HEK293 (cell line): ENCODE measurements around the gene PLEKHJ1.
A peak's percentile ranks its signal among the peaks of the same experiment; 100 is the strongest.

Source experiments
- GLIS2 ChIP-seq: fragments of 450-650 bp; formaldehyde crosslinking; IDR thresholded peaks from 2 replicates; pipeline ENCODE4 v1.5.1; 2016; ENCODE audit warnings: missing biosample characterization, missing genetic modification characterization
- IKZF3 ChIP-seq: fragments of 450-650 bp; IDR thresholded peaks from 2 replicates; pipeline ENCODE4 v1.5.0; 2018; ENCODE audit warnings: missing biosample characterization, mild to moderate bottlenecking, missing genetic modification characterization, moderate library complexity
- KLF9 ChIP-seq: fragments of 450-650 bp; formaldehyde crosslinking; IDR thresholded peaks from 2 replicates; pipeline ENCODE4 v1.5.1; 2016; ENCODE audit warnings: missing biosample characterization, missing genetic modification characterization, low read depth
- OVOL3 ChIP-seq: fragments of 450-650 bp; formaldehyde crosslinking; IDR thresholded peaks from 2 replicates; pipeline ENCODE4 v1.5.1; 2016; ENCODE audit warnings: missing biosample characterization, missing genetic modification characterization
- ZBTB17 ChIP-seq: fragments of 450-650 bp; formaldehyde crosslinking; IDR thresholded peaks from 2 replicates; pipeline ENCODE4 v1.5.1; 2016; ENCODE audit warnings: missing biosample characterization, missing genetic modification characterization
- ZFP69B ChIP-seq: fragments of 450-650 bp; formaldehyde crosslinking; IDR thresholded peaks from 2 replicates; pipeline ENCODE4 v1.5.1; 2016; ENCODE audit warnings: missing biosample characterization, missing genetic modification characterization
- ZNF146 ChIP-seq: fragments of 450-650 bp; formaldehyde crosslinking; IDR thresholded peaks from 2 replicates; pipeline ENCODE4 v1.5.1; 2016; ENCODE audit warnings: missing biosample characterization, missing genetic modification characterization
- ZNF239 ChIP-seq: fragments of 450-650 bp; formaldehyde crosslinking; IDR thresholded peaks from 2 replicates; pipeline ENCODE4 v1.5.1; 2016; ENCODE audit warnings: missing biosample characterization, missing genetic modification characterization
- ZNF354C ChIP-seq: fragments of 450-650 bp; formaldehyde crosslinking; IDR thresholded peaks from 2 replicates; pipeline ENCODE4 v1.5.1; 2016; ENCODE audit warnings: missing biosample characterization, missing genetic modification characterization, low read depth, borderline replicate concordance
- ZNF501 ChIP-seq: fragments of 450-650 bp; formaldehyde crosslinking; IDR thresholded peaks from 2 replicates; pipeline ENCODE4 v1.5.1; 2016; ENCODE audit warnings: missing biosample characterization, missing genetic modification characterization
- ZNF585B ChIP-seq: fragments of 450-650 bp; formaldehyde crosslinking; IDR thresholded peaks from 2 replicates; pipeline ENCODE4 v1.5.1; 2016; ENCODE audit warnings: missing biosample characterization, missing genetic modification characterization
- ZNF610 ChIP-seq: fragments of 450-650 bp; formaldehyde crosslinking; IDR thresholded peaks from 2 replicates; pipeline ENCODE4 v1.5.1; 2016; ENCODE audit warnings: missing biosample characterization, missing genetic modification characterization, borderline replicate concordance
- ZNF626 ChIP-seq: fragments of 450-650 bp; sonication (Bioruptor Pico); formaldehyde crosslinking; IDR thresholded peaks from 2 replicates; pipeline ENCODE4 v1.5.1; 2018; ENCODE audit warnings: missing biosample characterization, missing genetic modification characterization, inconsistent platforms
- ZNF670 ChIP-seq: fragments of 450-650 bp; formaldehyde crosslinking; IDR thresholded peaks from 2 replicates; pipeline ENCODE4 v1.5.1; 2016; ENCODE audit warnings: missing biosample characterization, missing genetic modification characterization, low read depth
- ZNF701 ChIP-seq: fragments of 450-650 bp; formaldehyde crosslinking; IDR thresholded peaks from 2 replicates; pipeline ENCODE4 v1.5.1; 2016; ENCODE audit warnings: missing biosample characterization, missing genetic modification characterization
- ZNF785 ChIP-seq: fragments of 450-650 bp; formaldehyde crosslinking; IDR thresholded peaks from 2 replicates; pipeline ENCODE4 v1.5.1; 2016; ENCODE audit warnings: missing biosample characterization, missing genetic modification characterization
- ZSCAN30 ChIP-seq: fragments of 450-650 bp; IDR thresholded peaks from 2 replicates; pipeline ENCODE4 v1.5.1; 2018; ENCODE audit warnings: missing biosample characterization, mild to moderate bottlenecking, missing genetic modification characterization, moderate library complexity
- TF ChIP-seq, protein P1 (sequence below): fragments of 450-650 bp; formaldehyde crosslinking; IDR thresholded peaks from 2 replicates; pipeline ENCODE4 v1.5.1; 2017; ENCODE audit warnings: missing biosample characterization, missing genetic modification characterization
- TF ChIP-seq, protein P2 (sequence below): sonication (generic); formaldehyde crosslinking; IDR thresholded peaks from 2 replicates; pipeline ENCODE4 v1.8.1; 2022; ENCODE audit warnings: mild to moderate bottlenecking, moderate library complexity, missing genetic modification reagents
- TF ChIP-seq, protein P3 (sequence below): fragments of 450-650 bp; formaldehyde crosslinking; IDR thresholded peaks from 2 replicates; pipeline ENCODE4 v1.5.1; 2017; ENCODE audit warnings: missing biosample characterization, missing genetic modification characterization
- TF ChIP-seq, protein P4 (sequence below): fragments of 450-650 bp; formaldehyde crosslinking; IDR thresholded peaks from 2 replicates; pipeline ENCODE4 v1.5.1; 2017; ENCODE audit warnings: missing biosample characterization, missing genetic modification characterization
- TF ChIP-seq, protein P5 (sequence below): fragments of 450-650 bp; formaldehyde crosslinking; IDR thresholded peaks from 2 replicates; pipeline ENCODE4 v1.5.1; 2017; ENCODE audit warnings: missing biosample characterization, missing genetic modification characterization
- TF ChIP-seq, protein P6 (sequence below): fragments of 450-650 bp; formaldehyde crosslinking; IDR thresholded peaks from 2 replicates; pipeline ENCODE4 v1.5.1; 2016; ENCODE audit warnings: missing biosample characterization, missing genetic modification characterization
- TF ChIP-seq, protein P7 (sequence below): fragments of 450-650 bp; formaldehyde crosslinking; IDR thresholded peaks from 2 replicates; pipeline ENCODE4 v1.5.1; 2016; ENCODE audit warnings: missing biosample characterization, missing genetic modification characterization, borderline replicate concordance
- TF ChIP-seq, protein P8 (sequence below): fragments of 450-650 bp; formaldehyde crosslinking; IDR thresholded peaks from 2 replicates; pipeline ENCODE4 v1.5.1; 2016; ENCODE audit warnings: missing biosample characterization, missing genetic modification characterization, low read depth

The PLEKHJ1 gene

DNA sequence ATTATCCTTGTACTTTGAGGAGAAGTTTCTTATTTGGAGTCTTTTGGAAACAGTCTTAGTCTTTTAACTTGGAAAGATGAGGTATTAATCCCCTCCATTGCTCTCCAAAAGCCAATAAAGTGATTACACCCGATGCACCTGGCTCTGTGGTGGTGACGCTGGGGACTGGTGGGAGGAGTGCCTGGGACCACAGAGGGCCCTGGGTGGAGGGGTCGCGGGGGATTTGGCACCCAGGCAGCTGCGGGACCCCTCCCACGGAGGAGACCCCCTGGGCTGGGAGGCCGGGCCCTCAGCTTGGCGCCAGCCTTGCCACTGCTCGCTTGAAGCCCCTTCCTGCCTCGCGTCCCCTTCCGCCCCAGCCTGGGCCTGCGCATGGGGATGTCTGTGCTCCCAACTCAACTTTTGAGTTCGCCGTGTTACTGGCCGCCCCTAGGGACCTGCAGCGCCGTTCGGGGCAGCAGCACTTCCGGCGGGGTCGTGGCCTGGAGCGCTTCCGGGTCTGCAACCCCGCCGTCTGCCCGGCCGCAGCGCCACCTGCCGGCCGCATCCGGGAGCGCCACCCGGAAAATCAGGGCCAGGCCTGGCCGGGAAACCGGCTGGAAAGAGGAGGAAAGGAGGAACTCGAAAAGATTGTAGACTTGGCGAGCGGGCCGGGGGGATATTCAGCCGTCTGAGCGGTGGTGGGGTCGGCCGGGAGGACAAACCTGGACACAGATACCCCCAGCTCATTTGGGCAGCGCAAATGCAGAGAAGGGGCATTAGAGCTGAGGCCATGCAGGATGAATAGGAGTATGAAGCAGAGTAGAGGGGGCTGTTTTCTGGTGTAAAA is 37.4 kb upstream of the PLEKHJ1 start (continued):
- TF ChIP-seq ZNF701 (no peak), ZNF610 (0 out of 2 replicates have a peak, but pooled peaks have one; percentile 52), ZBTB17 (tag by site-specific recombination) (peak; percentile 81), ZNF785 (tag by site-specific recombination) (no peak; the same call in 1 of the 2 replicates), IKZF3 (peak; percentile 62; the same call in 1 of the 2 replicates), ZNF354C (tag by site-specific recombination) (no peak), ZNF585B (tag by site-specific recombination) (no peak), GLIS2 (peak; percentile 97), ZNF501 (peak; percentile 90), ZNF239 (tag by site-specific recombination) (no peak), KLF9 (tag by site-specific recombination) (peak; percentile 53; the same call in 1 of the 2 replicates), ZNF146 (no peak; the same call in 1 of the 2 replicates), ZNF626 (tag by site-specific recombination) (no peak), ZNF670 (no peak), ZSCAN30 (tag by site-specific recombination) (peak; percentile 96), ZFP69B (tag by site-specific recombination) (0 out of 2 replicates have a peak, but pooled peaks have one; percentile 64), OVOL3 (tag by site-specific recombination) (peak; percentile 41; the same call in 1 of the 2 replicates)
- TF ChIP-seq, protein P1, sequence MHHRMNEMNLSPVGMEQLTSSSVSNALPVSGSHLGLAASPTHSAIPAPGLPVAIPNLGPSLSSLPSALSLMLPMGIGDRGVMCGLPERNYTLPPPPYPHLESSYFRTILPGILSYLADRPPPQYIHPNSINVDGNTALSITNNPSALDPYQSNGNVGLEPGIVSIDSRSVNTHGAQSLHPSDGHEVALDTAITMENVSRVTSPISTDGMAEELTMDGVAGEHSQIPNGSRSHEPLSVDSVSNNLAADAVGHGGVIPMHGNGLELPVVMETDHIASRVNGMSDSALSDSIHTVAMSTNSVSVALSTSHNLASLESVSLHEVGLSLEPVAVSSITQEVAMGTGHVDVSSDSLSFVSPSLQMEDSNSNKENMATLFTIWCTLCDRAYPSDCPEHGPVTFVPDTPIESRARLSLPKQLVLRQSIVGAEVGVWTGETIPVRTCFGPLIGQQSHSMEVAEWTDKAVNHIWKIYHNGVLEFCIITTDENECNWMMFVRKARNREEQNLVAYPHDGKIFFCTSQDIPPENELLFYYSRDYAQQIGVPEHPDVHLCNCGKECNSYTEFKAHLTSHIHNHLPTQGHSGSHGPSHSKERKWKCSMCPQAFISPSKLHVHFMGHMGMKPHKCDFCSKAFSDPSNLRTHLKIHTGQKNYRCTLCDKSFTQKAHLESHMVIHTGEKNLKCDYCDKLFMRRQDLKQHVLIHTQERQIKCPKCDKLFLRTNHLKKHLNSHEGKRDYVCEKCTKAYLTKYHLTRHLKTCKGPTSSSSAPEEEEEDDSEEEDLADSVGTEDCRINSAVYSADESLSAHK (tag by site-specific recombination): no peak
- TF ChIP-seq, protein P2, sequence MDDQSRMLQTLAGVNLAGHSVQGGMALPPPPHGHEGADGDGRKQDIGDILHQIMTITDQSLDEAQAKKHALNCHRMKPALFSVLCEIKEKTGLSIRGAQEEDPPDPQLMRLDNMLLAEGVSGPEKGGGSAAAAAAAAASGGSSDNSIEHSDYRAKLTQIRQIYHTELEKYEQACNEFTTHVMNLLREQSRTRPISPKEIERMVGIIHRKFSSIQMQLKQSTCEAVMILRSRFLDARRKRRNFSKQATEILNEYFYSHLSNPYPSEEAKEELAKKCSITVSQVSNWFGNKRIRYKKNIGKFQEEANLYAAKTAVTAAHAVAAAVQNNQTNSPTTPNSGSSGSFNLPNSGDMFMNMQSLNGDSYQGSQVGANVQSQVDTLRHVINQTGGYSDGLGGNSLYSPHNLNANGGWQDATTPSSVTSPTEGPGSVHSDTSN: peak; percentile 66; the same call in 1 of the 2 replicates
- TF ChIP-seq, protein P3, sequence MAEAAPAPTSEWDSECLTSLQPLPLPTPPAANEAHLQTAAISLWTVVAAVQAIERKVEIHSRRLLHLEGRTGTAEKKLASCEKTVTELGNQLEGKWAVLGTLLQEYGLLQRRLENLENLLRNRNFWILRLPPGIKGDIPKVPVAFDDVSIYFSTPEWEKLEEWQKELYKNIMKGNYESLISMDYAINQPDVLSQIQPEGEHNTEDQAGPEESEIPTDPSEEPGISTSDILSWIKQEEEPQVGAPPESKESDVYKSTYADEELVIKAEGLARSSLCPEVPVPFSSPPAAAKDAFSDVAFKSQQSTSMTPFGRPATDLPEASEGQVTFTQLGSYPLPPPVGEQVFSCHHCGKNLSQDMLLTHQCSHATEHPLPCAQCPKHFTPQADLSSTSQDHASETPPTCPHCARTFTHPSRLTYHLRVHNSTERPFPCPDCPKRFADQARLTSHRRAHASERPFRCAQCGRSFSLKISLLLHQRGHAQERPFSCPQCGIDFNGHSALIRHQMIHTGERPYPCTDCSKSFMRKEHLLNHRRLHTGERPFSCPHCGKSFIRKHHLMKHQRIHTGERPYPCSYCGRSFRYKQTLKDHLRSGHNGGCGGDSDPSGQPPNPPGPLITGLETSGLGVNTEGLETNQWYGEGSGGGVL (tag by site-specific recombination): peak; percentile 30; the same call in 1 of the 2 replicates
- TF ChIP-seq, protein P4, sequence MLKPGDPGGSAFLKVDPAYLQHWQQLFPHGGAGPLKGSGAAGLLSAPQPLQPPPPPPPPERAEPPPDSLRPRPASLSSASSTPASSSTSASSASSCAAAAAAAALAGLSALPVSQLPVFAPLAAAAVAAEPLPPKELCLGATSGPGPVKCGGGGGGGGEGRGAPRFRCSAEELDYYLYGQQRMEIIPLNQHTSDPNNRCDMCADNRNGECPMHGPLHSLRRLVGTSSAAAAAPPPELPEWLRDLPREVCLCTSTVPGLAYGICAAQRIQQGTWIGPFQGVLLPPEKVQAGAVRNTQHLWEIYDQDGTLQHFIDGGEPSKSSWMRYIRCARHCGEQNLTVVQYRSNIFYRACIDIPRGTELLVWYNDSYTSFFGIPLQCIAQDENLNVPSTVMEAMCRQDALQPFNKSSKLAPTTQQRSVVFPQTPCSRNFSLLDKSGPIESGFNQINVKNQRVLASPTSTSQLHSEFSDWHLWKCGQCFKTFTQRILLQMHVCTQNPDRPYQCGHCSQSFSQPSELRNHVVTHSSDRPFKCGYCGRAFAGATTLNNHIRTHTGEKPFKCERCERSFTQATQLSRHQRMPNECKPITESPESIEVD: no peak
- TF ChIP-seq, protein P5, sequence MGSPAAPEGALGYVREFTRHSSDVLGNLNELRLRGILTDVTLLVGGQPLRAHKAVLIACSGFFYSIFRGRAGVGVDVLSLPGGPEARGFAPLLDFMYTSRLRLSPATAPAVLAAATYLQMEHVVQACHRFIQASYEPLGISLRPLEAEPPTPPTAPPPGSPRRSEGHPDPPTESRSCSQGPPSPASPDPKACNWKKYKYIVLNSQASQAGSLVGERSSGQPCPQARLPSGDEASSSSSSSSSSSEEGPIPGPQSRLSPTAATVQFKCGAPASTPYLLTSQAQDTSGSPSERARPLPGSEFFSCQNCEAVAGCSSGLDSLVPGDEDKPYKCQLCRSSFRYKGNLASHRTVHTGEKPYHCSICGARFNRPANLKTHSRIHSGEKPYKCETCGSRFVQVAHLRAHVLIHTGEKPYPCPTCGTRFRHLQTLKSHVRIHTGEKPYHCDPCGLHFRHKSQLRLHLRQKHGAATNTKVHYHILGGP (tag by site-specific recombination): no peak
- TF ChIP-seq, protein P6, sequence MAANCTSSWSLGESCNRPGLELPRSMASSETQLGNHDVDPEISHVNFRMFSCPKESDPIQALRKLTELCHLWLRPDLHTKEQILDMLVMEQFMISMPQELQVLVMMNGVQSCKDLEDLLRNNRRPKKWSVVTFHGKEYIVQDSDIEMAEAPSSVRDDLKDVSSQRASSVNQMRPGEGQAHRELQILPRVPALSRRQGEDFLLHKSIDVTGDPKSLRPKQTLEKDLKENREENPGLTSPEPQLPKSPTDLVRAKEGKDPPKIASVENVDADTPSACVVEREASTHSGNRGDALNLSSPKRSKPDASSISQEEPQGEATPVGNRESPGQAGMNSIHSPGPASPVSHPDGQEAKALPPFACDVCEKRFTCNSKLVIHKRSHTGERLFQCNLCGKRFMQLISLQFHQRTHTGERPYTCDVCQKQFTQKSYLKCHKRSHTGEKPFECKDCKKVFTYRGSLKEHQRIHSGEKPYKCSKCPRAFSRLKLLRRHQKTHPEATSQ (tag by site-specific recombination): peak; percentile 83; the same call in 1 of the 2 replicates
- TF ChIP-seq, protein P7, sequence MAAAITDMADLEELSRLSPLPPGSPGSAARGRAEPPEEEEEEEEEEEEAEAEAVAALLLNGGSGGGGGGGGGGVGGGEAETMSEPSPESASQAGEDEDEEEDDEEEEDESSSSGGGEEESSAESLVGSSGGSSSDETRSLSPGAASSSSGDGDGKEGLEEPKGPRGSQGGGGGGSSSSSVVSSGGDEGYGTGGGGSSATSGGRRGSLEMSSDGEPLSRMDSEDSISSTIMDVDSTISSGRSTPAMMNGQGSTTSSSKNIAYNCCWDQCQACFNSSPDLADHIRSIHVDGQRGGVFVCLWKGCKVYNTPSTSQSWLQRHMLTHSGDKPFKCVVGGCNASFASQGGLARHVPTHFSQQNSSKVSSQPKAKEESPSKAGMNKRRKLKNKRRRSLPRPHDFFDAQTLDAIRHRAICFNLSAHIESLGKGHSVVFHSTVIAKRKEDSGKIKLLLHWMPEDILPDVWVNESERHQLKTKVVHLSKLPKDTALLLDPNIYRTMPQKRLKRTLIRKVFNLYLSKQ (tag by site-specific recombination): no peak
- TF ChIP-seq, protein P8, sequence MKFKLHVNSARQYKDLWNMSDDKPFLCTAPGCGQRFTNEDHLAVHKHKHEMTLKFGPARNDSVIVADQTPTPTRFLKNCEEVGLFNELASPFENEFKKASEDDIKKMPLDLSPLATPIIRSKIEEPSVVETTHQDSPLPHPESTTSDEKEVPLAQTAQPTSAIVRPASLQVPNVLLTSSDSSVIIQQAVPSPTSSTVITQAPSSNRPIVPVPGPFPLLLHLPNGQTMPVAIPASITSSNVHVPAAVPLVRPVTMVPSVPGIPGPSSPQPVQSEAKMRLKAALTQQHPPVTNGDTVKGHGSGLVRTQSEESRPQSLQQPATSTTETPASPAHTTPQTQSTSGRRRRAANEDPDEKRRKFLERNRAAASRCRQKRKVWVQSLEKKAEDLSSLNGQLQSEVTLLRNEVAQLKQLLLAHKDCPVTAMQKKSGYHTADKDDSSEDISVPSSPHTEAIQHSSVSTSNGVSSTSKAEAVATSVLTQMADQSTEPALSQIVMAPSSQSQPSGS (tag by site-specific recombination): no peak
